ENCODE measurements around the gene TMEM203.

The TMEM203 gene

DNA sequence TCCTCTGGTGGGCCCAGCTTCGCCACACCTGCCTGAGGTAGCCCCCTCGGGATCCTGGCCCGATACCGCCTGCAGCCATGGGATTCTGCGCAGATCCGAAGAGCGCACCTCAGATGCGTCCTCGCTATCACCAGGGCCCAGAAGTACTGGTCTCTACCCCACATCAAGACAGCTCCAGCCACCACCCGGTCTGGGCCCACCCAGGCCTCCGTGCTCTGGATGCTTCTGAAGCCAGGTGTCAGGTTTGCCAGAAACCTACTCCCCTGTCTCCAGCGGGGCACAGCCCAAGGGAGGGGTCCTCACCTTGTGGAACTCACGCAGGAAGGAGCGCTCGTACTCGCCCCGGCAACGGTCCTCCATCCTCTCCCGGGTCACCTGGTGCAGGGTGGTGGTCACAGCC lies 19.5 kb downstream of the TMEM203 start:
- TF ChIP-seq POLR2A (IDR thresholded peaks at IDR 0.05; ENCODE audit: low read depth, low read length): no peak
- no peak for DNase-seq (ENCODE audit: insufficient read length, low spot score)
- FAIRE-seq: no peak

DNA sequence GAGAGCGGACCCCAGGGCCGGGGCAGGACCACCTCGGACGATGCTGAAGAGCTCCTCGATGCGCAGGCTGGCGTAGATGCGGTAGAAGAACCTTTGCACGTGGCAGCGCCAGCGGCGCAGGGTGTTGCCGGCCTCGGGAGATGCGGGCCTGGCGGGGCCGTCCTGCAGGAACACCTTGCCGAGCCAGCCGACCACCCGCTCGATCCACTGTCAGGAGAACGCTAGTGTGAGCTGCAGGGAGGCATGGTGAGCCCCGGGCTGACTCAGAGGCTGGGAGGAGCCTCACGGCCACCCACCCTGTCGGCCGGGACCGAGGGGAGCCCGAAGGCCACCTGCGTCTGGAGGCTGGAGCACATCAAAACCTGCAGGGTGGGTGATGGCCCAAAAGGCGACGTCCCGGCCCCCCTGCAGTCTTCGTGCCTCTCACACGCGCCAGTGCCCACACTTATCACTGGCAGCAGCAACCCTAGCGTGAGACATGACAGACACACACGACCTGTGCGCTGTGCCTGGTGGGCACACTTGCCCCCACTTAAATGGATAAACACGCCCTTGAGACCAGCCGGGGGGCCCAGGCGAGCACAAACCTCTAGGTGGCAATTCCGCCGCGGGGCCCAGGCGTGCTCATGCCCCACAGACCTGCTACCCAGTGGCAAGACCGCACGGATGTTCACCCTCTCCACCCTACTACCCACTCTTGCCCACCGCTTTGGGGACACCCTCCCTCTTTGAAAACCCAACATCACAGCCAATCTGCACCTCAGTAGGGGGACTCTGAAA lies 20.4 kb downstream of the TMEM203 start:
- TF ChIP-seq POLR2A (IDR thresholded peaks at IDR 0.05; ENCODE audit: low read depth, low read length): no peak
- DNase-seq (ENCODE audit: insufficient read length, low spot score): no peak
- FAIRE-seq: no peak

DNA sequence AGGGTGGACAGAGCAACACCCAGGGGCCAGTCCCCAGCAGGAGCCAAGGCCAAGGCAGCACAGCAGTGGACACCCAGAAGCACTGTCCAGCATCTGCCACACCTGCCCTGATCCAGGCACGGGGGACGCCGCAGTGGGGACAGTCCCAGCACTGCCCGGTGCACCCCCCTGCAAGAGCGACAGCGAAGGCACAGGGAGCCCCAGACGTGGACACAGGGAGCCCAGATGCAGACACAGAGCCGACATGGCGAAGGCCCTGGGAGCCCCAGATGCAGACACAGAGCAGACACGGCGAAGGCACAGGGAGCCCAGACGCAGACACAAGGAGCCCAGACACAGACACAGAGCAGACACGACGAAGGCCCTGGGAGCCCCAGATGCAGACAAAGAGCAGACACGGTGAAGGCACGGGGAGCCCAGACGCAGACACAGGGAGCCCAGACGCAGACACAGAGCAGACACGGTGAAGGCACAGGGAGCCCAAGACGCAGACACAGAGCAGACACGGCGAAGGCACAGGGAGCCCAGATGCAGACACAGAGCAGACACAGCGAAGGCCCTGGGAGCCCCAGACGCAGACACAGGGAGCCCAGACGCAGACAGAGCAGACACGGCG lies 21.4 kb downstream of the TMEM203 start:
- no peak for FAIRE-seq
- DNase-seq (ENCODE audit: insufficient read length, low spot score): no peak
- no peak for TF ChIP-seq POLR2A (IDR thresholded peaks at IDR 0.05; ENCODE audit: low read depth, low read length)

DNA sequence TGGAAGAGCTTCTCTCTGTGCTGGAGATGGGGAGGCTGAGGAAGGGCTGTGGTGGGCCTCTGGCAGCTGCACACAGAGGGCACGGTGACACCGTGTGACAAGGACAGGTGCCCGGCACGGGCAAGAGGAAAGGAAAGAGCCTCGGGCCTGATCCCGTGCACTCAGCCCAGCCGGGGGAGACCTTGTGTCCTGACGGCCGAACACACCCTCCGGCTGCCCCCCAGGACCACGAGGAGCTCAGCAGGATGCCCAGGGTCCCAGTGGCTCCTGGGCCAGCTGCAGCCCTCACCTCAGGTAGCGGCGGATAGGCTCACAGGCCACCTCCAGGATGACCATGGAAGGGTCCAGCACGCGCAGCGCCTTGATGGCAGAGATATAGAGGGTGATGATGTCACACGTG lies 22.6 kb downstream of the TMEM203 start:
- TF ChIP-seq POLR2A (IDR thresholded peaks at IDR 0.05; ENCODE audit: low read depth, low read length): no peak
- FAIRE-seq (no peak), DNase-seq (ENCODE audit: insufficient read length, low spot score) (no peak)

DNA sequence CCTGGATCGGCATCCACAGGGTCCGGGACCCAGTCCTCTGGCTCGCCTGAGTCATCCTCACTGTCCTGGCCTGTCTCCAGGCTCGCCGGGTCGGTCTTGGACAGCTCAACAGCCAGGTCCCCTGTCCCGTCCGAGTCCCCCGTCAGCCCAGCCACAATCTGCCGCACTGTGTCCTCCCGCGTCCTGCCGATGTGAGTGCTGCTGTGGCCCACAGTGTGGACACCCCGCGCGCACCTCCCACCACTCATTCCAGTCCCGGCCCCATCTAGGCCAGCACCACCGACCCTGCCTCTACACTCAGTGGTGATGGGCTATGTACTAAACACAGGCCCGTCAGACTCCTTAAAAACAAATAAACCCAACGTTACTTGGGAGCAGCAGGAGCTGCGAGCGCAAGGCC lies 23.8 kb downstream of the TMEM203 start:
- no peak for TF ChIP-seq POLR2A (IDR thresholded peaks at IDR 0.05; ENCODE audit: low read depth, low read length)
- FAIRE-seq (no peak), DNase-seq (ENCODE audit: insufficient read length, low spot score) (no peak)

DNA sequence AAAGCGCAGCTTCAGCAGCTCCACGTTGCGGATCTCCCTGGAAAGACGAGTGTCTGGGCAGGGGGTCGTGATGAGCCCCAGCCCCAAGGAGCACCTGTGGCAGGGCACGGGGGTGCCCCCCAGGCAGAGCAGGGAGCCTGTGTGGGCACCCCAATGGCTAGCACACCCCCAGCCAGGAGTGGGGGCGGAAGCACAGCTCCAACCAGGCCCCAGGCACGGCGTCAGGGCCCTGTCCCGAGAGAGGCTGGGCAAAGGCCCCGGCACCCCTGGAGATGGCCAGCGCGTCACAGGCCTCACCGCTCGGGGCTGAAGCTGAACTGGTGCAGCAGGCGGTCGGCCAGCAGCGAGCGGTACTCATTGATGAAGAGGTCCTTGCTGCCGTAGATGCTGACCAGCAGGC lies 25.0 kb downstream of the TMEM203 start:
- FAIRE-seq: no peak
- no peak for TF ChIP-seq POLR2A (IDR thresholded peaks at IDR 0.05; ENCODE audit: low read depth, low read length)
- no peak for DNase-seq (ENCODE audit: insufficient read length, low spot score)

DNA sequence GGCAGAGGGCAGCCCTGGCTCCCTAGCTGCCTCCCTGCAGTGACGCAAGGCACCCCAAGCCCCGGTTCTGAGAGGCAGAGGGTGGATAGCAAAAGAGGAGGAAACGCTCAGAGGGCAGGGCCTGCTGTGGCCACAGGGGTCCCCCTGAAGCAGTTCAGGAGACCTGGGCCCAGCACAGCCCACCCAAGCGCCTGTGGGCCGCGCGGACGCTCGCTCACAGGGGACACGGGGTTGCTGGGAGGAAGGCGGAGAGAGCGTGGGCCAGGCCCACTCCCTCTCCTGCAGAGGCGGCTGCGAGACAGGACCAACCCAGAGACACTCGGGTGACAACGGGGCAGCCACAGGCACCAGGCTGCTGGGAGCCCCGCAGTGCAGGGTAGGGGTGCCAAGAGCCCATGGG lies 25.7 kb downstream of the TMEM203 start:
- DNase-seq (ENCODE audit: insufficient read length, low spot score): no peak
- no peak for TF ChIP-seq POLR2A (IDR thresholded peaks at IDR 0.05; ENCODE audit: low read depth, low read length)
- FAIRE-seq: no peak

DNA sequence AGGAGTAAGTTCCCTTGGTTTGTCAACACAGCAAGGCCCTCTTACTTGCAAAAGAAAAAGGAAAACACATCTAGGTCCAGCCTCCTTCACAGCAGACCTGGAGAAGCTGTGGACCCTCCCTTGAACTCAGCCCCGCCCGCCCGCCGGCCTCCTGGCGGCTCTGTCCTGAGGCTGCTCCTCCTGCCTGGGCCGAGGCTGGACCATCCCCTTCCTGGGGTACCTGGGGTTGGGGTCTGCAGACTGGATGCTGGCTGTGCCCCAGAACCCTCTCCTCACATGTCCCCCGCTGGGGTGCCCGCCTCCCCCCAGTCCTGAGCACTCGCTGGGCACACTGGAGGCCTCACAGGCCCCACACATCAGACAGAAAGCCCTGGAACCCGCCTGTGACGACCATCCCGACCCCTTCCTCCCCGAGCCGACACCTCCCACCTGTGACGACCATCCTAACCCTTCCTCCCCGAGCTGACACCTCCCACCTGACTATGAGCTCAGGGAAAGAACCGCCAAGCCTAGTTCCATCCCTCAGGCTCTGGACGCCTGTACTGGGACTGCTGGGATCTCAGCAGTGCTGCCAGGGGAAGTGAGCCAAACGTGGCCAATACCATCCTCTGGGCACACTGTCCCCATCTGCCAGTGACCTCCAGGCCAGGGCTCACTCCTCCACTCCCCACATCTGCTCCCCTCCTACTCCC lies 26.4 kb downstream of the TMEM203 start:
- FAIRE-seq (no peak), DNase-seq (ENCODE audit: insufficient read length, low spot score) (no peak)
- TF ChIP-seq POLR2A (IDR thresholded peaks at IDR 0.05; ENCODE audit: low read depth, low read length): no peak

DNA sequence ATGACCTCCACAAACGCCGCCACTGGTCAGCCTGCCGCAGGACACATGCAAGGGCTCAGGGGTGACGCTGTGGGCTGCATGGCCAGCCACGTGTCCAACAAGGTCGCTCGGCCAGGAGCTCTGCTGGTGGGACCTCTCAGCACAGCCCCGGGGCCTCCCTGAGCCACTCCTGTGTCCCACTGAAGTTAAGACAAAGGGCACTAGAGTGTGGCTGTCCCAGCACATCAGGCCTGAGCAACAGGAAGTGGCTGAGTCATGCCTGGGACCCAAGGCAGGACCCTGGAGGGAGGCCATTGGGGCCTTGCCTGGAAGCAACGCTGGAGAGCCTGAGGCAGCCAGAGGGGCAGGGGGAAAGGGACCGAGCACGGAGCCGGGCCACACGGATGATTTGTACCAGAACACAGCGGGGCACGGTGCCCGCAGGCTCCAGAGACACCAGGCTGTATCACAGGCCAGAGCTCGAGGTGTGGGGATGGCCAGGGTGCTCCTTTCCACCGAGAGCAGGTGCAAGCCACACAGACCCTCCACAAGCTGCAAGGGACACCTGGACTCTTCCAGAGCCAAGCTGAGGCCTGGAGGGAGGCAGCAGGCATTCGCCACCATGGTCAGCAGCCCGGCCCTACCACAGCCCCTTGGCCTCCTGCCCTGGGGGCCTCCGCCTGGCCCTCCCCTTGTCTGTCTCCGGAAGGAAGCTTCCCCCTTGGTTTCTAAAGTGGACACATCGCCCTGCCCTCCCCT lies 27.1 kb downstream of the TMEM203 start:
- TF ChIP-seq POLR2A (IDR thresholded peaks at IDR 0.05; ENCODE audit: low read depth, low read length): no peak
- FAIRE-seq (no peak), DNase-seq (ENCODE audit: insufficient read length, low spot score) (peak; percentile 69)

DNA sequence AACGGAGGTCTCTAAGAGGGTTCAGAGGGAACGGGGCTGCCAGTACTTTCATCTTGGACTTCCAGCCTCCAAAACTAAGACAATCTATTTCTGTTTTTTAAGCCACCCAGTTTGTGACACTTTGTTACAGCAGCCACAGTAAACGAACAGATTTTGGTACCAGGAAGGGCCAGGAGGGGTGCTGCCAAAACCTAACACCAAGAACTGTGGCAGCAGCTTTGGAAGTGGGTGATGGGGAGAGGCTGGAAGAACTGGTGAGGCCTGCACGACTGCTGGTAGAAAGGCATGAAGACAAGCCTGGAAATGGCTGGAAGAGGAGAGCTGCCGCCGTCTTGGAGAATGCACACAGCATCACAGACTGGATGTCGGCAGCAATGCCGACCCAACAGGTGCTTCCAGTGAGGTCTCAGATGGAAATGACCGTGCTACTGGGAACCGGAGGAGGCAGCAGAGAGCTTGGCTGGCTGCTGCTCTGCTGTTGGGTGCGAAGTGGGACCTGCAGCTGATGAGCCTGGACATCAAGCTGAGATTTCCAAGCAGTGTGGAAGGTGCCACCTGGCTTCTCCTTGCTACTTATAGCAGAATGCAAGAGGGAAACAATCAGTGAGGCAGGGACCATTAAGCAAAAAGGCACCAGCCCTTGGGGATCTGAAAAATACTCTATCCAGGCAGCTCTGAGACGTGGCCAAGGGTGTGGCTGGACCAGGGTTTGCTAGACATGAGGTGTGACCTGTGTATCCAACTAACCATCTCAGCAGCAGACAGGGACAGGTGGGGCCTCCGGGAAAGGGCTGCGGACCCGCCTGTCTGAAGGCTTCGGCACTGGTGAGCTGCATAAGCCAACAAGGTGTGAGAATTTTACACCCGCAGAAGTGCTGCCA lies 28.9 kb downstream of the TMEM203 start:
- no peak for FAIRE-seq
- TF ChIP-seq POLR2A (IDR thresholded peaks at IDR 0.05; ENCODE audit: low read depth, low read length): no peak
- no peak for DNase-seq (ENCODE audit: insufficient read length, low spot score)

DNA sequence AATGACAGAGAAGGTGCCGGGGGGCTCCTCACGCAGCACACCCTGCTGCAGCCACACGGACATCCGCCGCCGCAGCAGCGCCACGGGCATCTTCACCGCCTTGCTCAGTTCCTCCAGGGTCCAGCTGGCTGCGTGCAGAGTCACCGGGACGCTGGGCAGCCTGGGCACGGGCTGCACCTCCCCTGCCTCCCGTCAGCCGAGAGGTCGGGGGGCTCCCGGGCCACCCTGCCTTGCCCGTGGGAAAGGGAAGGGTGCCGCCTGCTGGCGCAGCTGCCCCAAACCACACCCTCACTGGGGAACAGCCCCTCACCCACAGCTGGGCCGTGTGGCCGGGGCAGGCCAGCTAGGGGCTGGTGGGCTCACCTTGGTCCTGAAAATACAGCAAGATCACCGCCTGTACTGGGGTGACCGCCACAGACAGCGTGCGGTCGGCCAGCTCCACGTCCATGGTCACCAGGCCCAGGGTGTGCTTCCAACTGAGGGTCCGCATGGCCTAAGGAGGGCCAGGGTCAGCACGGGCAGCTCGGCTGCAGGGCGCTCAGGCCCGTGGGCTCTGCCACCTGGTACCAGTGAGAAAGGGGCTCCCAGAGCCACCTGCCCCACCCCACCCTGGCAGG lies 30.0 kb downstream of the TMEM203 start:
- no peak for TF ChIP-seq POLR2A (IDR thresholded peaks at IDR 0.05; ENCODE audit: low read depth, low read length)
- FAIRE-seq (no peak), DNase-seq (ENCODE audit: insufficient read length, low spot score) (no peak)

DNA sequence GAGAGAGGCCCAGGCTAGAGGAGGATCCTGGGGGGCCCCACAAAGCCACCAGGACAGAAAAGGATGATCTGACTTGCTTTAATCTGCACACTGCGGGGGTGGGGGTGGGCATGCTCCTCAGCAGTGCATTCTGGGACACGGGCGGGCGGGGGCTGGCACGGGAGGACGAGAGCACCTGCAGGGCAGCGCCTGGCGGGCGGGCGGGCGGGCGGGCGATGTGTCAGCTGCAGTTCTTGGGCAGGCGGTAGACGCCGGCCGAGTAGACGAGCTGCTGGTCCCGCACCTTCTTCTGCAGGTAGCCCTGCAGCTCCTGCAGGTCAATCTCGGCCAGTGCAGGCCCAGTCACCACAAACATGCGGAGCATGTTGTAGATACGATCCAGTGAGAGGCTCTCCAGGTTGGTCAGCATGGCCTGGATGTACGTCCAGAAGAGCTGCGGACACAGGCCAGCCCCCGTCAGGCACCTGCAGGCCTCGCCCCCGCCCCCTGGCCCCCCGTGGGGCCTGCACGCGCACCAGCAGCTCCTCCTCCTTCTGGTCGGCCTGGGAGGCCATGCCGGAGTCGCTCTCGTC lies 30.6 kb downstream of the TMEM203 start:
- FAIRE-seq (no peak), DNase-seq (ENCODE audit: insufficient read length, low spot score) (no peak)
- no peak for TF ChIP-seq POLR2A (IDR thresholded peaks at IDR 0.05; ENCODE audit: low read depth, low read length)
